A673 (cell line): Measurements from ENCODE around the gene GLRX3. TPM values are rescaled to one million over a fixed set of nuclear protein-coding genes. Genes with fewer than 3 reads are reported as not detected.

ENCODE experiments used
- BruUV-seq: library from RNA; stranded (reverse); fragments of 400-500 nt; replicated peaks from 2 replicates; lab custom pipeline; 2021; lab: Mats Ljungman, UMichigan
- CTCF ChIA-PET: fragments of 300-600 bp; sonication (Branson Sonifier 250); formaldehyde crosslinking; loops from one replicate; lab custom pipeline; 2022; ENCODE audit warnings: antibody characterized with exemption; lab: Charles Lee
- POLR2A ChIA-PET: fragments of 300-600 bp; sonication (Branson Sonifier 250); formaldehyde crosslinking; loops from one replicate; lab custom pipeline; 2022; ENCODE audit warnings: antibody characterized with exemption; ENCODE audit not compliant: low non-redundant PET; lab: Charles Lee
- DNase-seq: peaks from one replicate; pipeline ENCODE4 v3.0.0-alpha.2; 2015; ENCODE audit warnings: low spot score
- H3K27ac ChIP-seq: fragments of 200-600 bp; sonication (generic); 2 replicates; pipeline ENCODE4 v1.5.1; 2016; ENCODE audit warnings: mixed run types, low read depth, mild to moderate bottlenecking, mixed read lengths, antibody characterized with exemption, low read length; ENCODE audit not compliant: poor library complexity, severe bottlenecking
- H3K27me3 ChIP-seq: fragments of 200-600 bp; sonication (generic); replicated peaks from 2 replicates; pipeline ENCODE4 v1.6.1; 2017; ENCODE audit warnings: mixed run types, low read depth, mild to moderate bottlenecking, mixed read lengths, antibody characterized with exemption, low read length; ENCODE audit not compliant: insufficient read depth, poor library complexity
- H3K36me3 ChIP-seq: fragments of 200-600 bp; sonication (generic); 2 replicates; pipeline ENCODE4 v1.6.1; 2016; ENCODE audit warnings: mixed run types, mild to moderate bottlenecking, mixed read lengths, antibody characterized with exemption, low read length; ENCODE audit not compliant: insufficient read depth, poor library complexity, severe bottlenecking
- H3K4me1 ChIP-seq: fragments of 200-600 bp; sonication (generic); 2 replicates; pipeline ENCODE4 v1.6.1; 2017; ENCODE audit warnings: mixed run types, mild to moderate bottlenecking, mixed read lengths, antibody characterized with exemption, low read length; ENCODE audit not compliant: insufficient read depth, poor library complexity, severe bottlenecking
- H3K4me3 ChIP-seq: fragments of 200-600 bp; sonication (generic); 2 replicates; pipeline ENCODE4 v1.5.1; 2016; ENCODE audit warnings: low read depth, mixed run types, mild to moderate bottlenecking, mixed read lengths, low read length; ENCODE audit not compliant: poor library complexity, severe bottlenecking
- H3K9me3 ChIP-seq: fragments of 200-600 bp; sonication (generic); 2 replicates; pipeline ENCODE4 v1.6.1; 2016; ENCODE audit warnings: mixed run types, low read depth, mild to moderate bottlenecking, mixed read lengths, antibody characterized with exemption, low read length; ENCODE audit not compliant: poor library complexity, severe bottlenecking
- EZH2 ChIP-seq: fragments of 200-600 bp; sonication (generic); IDR thresholded peaks from 2 replicates; pipeline ENCODE4 v1.6.1; 2017; ENCODE audit warnings: borderline replicate concordance, low read depth, mild to moderate bottlenecking, mixed read lengths, antibody characterized with exemption, low read length; ENCODE audit not compliant: poor library complexity, severe bottlenecking
- intact Hi-C: fragments of 100-400 bp; cut with micrococcal nuclease; formaldehyde crosslinking; loops from one replicate; pipeline ENCODE4 v1.10.0; 2022; ENCODE audit not compliant: unreplicated experiment
- total RNA-seq: library from RNA; stranded (reverse); gene quantifications from 2 replicates; pipeline ENCODE4 v1.2.3, GENCODE V29; 2021
- TF ChIP-seq, protein P1 (sequence below): fragments of 300-800, 200-600 bp; sonication (generic); conservative IDR thresholded peaks from 2 replicates; pipeline ENCODE4 v1.5.1; 2017; ENCODE audit warnings: low read depth, mild to moderate bottlenecking, antibody characterized with exemption, low read length, moderate library complexity, mixed read lengths

The GLRX3 gene
- total RNA-seq, 1 experiment from 2014 or later, result 197 TPM

DNA sequence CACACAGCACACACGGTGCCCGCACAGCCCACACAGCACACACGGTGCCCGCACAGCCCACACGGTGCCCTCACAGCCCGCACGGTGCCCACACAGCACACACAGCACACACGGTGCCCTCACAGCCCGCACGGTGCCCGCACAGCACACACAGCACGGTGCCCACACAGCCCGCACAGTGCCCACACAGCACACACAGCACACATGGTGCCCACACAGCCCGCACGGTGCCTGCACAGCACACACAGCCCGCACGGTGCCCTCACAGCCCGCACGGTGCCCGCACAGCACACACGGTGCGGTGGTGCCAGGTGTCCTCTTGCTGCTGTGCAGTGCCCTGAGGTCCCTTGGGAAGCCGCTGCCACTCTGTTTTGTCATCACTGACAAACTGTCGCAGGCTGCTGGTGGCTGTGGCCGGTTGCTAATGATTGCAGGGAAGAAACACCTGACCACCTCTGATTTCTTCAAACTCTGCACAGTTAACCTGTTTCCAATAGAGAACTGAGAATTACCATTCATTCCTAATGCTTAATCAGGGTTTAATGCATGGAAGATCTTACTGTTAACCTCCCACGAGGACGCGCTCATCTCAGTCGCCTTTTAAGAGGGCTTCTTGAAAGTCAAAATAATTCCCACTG lies 66.9 kb downstream of the GLRX3 start:
- intact Hi-C loops, result no loop called here
- CTCF ChIA-PET, result no interaction called here
- no peak for DNase-seq
- no TSS peak for BruUV-seq
- H3K4me3 ChIP-seq, result no peak overlapping the region
- H3K36me3 ChIP-seq, result no peaks in the 10 kb centered on the region
- POLR2A ChIA-PET, result no interaction called here
- no peaks in the 10 kb centered on the region for H3K4me1 ChIP-seq
- no peaks in the 10 kb centered on the region for H3K9me3 ChIP-seq
- H3K27me3 ChIP-seq, result no peaks in the 10 kb centered on the region
- no peak overlapping the region for H3K27ac ChIP-seq
- no peak for TF ChIP-seq EZH2
- TF ChIP-seq, protein P1, sequence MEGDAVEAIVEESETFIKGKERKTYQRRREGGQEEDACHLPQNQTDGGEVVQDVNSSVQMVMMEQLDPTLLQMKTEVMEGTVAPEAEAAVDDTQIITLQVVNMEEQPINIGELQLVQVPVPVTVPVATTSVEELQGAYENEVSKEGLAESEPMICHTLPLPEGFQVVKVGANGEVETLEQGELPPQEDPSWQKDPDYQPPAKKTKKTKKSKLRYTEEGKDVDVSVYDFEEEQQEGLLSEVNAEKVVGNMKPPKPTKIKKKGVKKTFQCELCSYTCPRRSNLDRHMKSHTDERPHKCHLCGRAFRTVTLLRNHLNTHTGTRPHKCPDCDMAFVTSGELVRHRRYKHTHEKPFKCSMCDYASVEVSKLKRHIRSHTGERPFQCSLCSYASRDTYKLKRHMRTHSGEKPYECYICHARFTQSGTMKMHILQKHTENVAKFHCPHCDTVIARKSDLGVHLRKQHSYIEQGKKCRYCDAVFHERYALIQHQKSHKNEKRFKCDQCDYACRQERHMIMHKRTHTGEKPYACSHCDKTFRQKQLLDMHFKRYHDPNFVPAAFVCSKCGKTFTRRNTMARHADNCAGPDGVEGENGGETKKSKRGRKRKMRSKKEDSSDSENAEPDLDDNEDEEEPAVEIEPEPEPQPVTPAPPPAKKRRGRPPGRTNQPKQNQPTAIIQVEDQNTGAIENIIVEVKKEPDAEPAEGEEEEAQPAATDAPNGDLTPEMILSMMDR, result no peak

DNA sequence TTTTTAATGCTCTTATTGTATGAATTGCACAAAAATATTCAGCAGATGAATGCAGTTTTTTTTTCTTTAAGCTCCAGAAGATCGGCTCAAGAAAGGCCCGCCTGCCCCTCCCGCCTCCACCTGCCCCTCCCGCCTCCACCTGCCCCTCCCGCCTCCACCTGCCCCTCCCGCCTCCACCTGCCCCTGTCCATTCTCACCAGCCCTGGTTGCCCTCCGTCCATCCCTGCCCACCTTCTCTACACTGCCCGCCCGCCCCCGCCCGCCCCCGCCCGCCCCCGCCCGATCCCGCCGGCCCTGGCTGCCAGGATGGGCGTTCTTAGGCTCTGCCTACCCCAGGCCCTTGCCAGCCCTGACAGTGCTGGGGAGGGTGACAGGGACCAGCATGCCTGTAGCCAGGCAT lies 67.4 kb downstream of the GLRX3 start:
- CTCF ChIA-PET, result no interaction called here

DNA sequence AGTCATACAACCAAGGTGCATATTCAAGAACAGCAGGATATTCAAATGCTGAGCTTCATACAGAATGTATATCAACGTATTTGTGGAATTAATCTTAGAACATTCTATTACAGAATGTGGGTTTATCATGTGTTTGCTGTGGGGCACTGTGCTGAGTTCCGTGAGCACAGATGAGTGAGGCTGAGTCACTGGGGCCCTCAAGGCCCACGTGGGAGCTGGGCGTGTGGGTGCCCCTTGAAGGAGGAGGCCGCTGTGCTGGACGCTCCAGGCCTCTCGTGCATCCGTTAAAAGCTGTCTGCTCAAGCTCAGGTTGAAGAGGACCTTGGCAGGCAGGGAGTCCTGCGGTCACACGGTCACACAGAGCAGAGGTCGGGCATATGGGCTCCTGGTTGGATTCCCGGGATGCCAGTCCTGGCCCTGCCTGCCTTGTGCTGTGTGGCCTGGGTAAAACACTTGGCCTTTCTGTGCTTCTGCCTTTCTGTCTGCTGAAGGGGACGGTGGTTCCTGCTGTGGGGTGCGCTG lies 70.1 kb downstream of the GLRX3 start:
- Histone ChIP-seq H3K27me3 (no peaks in the 10 kb centered on the region), H3K4me1 (no peaks in the 10 kb centered on the region), H3K27ac (no peak overlapping the region), H3K36me3 (no peaks in the 10 kb centered on the region), H3K4me3 (no peak overlapping the region), H3K9me3 (no peaks in the 10 kb centered on the region)
- ChIA-PET POLR2A (no interaction called here), CTCF (no interaction called here)
- no peak for DNase-seq
- TF ChIP-seq EZH2, result no peak
- TF ChIP-seq, protein P1, result no peak
- no TSS peak for BruUV-seq
- intact Hi-C loops, result no loop called here

More for the DNA sequence above, 67.4 kb downstream of the GLRX3 start:
- TF ChIP-seq EZH2, result no peak
- TF ChIP-seq, protein P1, result no peak
- no TSS peak for BruUV-seq
- no peaks in the 10 kb centered on the region for H3K27me3 ChIP-seq
- H3K9me3 ChIP-seq, result no peaks in the 10 kb centered on the region
- DNase-seq, result no peak
- no peaks in the 10 kb centered on the region for H3K36me3 ChIP-seq
- no peak overlapping the region for H3K4me3 ChIP-seq
- intact Hi-C loops, result no loop called here
- H3K27ac ChIP-seq, result no peak overlapping the region
- no peaks in the 10 kb centered on the region for H3K4me1 ChIP-seq
- POLR2A ChIA-PET, result no interaction called here
